Gastrocnemius medialis (tissue), 4 donors: Measurements from ENCODE around the gene PHF1. TPM values are rescaled to one million over a fixed set of nuclear protein-coding genes. Genes with fewer than 3 reads are reported as not detected.

Experiments used
- ATAC-seq, 2 donors: fragments of 150-250 bp; one replicate each; pipeline ENCODE4 v1.9.1; 2016
- DNase-seq, 2 donors: peaks; one replicate each; pipeline ENCODE4 v3.0.0-alpha.2; 2019
- H3K27ac ChIP-seq, 4 donors: fragments of 200-600 bp; sonication (generic); 1 replicate in 1 of 4; 2 replicates in 3 of 4; pipeline ENCODE4 v1.5.1; 2016 to 2018; ENCODE audit warnings: mild to moderate bottlenecking in 2 of 4, moderate library complexity in 1 of 4
- H3K27me3 ChIP-seq, 3 donors: fragments of 200-600 bp; sonication (generic) in 2 of 3; 1 replicate in 1 of 3; 2 replicates in 2 of 3; pipeline versions ENCODE4 v1.5.1 to v1.6.0; 2016 to 2019; ENCODE audit warnings: mild to moderate bottlenecking in 1 of 3, moderate library complexity in 1 of 3
- H3K36me3 ChIP-seq, 2 donors: fragments of 200-600 bp; sonication (generic) in 1 of 2; one replicate each; pipeline ENCODE4 v1.5.1; 2017 to 2018
- H3K4me1 ChIP-seq, 2 donors: fragments of 200-600 bp; sonication (generic) in 1 of 2; one replicate each; pipeline ENCODE4 v1.5.1; 2016 to 2017; ENCODE audit warnings: mild to moderate bottlenecking in 2 of 2
- H3K4me3 ChIP-seq, 4 donors: fragments of 200-600 bp; sonication (generic) in 3 of 4; 1 replicate in 1 of 4; 2 replicates in 3 of 4; pipeline ENCODE4 v1.5.1; 2016 to 2019; ENCODE audit warnings: mild to moderate bottlenecking in 2 of 4
- H3K9me3 ChIP-seq, 3 donors: fragments of 200-600 bp; sonication (generic) in 2 of 3; 1 replicate in 1 of 3; 2 replicates in 2 of 3; pipeline ENCODE4 v1.5.1; 2016 to 2019
- POLR2A ChIP-seq, 2 donors: fragments of 450-650 bp; IDR thresholded peaks; one replicate each; pipeline ENCODE4 v1.6.1; 2017; ENCODE audit warnings: antibody characterized with exemption in 2 of 2, mild to moderate bottlenecking in 2 of 2, moderate library complexity in 2 of 2
- in situ Hi-C, 4 donors: fragments of 200-750 bp; cut with MboI; loops; one replicate each; pipeline versions ENCODE4 v1.15.0 to v1.8.0; 2017; ENCODE audit warnings: low sequenced_read_pairs in 4 of 4
- intact Hi-C: fragments of 100-400 bp; cut with DNase I; formaldehyde crosslinking; loops from one replicate; pipeline ENCODE4 v1.15.1; 2023; ENCODE audit warnings: low total_unique reads
- total RNA-seq, 4 donors: library from RNA; depleted of rRNA; stranded (reverse); fragments of >200 nt; gene quantifications; one replicate each; pipeline versions ENCODE4 v1.1.0 to v1.2.3, GENCODE V29; 2016
- TF ChIP-seq, protein P1 (sequence below), 5 experiments: fragments of 450-650 bp in 3 of 5; fragments of 200-600 bp in 2 of 5; sonication (generic) in 2 of 5; IDR thresholded peaks in 4 of 5; conservative IDR thresholded peaks in 1 of 5; 1 replicate in 4 of 5; 2 replicates in 1 of 5; pipeline ENCODE4 v1.5.1; 2016 to 2019; ENCODE audit warnings: antibody characterized with exemption in 5 of 5, mild to moderate bottlenecking in 3 of 5, moderate library complexity in 3 of 5

The PHF1 gene
- total RNA-seq, 4 donors from 2014 or later: 53.5 to 65.8 (median 62.9) TPM

DNA sequence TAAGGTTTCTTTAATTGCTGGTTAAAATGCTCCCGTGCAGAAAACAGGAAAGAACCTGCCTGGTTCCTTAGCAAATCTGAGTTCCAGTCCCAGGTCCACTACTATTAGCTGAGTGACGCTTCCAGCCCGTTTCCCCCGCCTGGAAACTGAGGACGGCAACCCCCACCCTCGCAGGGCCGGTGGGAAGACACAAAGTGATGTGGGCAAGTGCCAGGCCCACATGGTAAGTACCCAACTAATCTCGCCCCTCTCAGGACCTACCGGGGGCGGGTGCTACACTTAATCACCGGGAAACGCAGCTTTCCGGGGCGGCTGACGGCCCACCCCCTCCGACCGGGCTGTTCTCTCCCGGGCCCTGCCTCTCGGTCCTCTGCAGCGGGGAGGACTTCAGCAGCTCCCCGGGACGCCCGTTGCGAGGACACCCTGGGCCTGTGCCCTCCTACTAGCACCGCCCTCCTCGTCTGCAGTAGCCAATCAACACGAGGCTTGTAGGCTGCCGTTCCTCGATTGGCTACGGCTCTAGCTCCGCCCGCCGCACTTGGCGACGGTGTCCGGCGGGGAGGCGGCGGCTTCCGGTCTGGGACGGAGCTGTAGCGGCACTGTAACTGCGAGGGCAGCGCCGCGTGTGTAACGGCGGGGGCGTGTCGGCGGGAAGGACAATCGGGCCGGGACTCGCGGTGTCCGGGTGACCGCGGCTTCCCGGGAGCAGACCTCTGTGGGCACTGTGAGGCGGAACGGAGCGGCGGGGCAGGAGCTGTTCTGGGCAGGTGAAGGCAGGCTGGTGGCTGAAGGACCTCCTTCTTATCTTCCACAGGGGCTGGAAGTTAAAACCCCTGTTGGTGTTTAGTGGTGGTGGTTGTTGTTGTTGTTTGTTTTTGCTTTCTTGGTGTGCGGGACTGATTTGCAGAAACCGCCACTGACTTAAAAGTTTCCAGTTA lies 43.5 kb downstream of the PHF1 start, which contains the start of gene ZBTB9:
Gene ZBTB9 (plus strand): TSS at position 568 of the 938 bp plus-strand sequence. CDS start 525 bp downstream, outside the sequence.
- Histone ChIP-seq H3K9me3 (no peaks in the 10 kb centered on the region), H3K36me3 (peaks cover 0 to 16% of the 10 kb centered on the region in 2 donors), H3K27me3 (no peaks in the 10 kb centered on the region), H3K4me3 (peak within 1 kb of the TSS; percentile 70 to 87 (median 86)), H3K4me1 (peaks cover 10 to 18% of the 10 kb centered on the region in 2 donors), H3K27ac (peak within 1 kb of the TSS; percentile 80 to 87 (median 84))
- intact Hi-C loops (loop anchor here (1.0 to 10.0 kb wide), 2 partner anchors 63 to 121 kb away; partner anchors contain the start of gene KIFC1), in situ Hi-C loops (no loop called here)
- peak; percentile 99 for ATAC-seq
- peak; percentile 97 for DNase-seq
- TF ChIP-seq POLR2A (IDR thresholded peaks at IDR 0.05): peak; percentile 69 to 86
- TF ChIP-seq, protein P1, sequence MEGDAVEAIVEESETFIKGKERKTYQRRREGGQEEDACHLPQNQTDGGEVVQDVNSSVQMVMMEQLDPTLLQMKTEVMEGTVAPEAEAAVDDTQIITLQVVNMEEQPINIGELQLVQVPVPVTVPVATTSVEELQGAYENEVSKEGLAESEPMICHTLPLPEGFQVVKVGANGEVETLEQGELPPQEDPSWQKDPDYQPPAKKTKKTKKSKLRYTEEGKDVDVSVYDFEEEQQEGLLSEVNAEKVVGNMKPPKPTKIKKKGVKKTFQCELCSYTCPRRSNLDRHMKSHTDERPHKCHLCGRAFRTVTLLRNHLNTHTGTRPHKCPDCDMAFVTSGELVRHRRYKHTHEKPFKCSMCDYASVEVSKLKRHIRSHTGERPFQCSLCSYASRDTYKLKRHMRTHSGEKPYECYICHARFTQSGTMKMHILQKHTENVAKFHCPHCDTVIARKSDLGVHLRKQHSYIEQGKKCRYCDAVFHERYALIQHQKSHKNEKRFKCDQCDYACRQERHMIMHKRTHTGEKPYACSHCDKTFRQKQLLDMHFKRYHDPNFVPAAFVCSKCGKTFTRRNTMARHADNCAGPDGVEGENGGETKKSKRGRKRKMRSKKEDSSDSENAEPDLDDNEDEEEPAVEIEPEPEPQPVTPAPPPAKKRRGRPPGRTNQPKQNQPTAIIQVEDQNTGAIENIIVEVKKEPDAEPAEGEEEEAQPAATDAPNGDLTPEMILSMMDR (IDR thresholded peaks at IDR 0.05 in 4 of 5, conservative IDR thresholded peaks at IDR 0.05 in 1 of 5): peak in 1 of 5 experiments; percentile 8

DNA sequence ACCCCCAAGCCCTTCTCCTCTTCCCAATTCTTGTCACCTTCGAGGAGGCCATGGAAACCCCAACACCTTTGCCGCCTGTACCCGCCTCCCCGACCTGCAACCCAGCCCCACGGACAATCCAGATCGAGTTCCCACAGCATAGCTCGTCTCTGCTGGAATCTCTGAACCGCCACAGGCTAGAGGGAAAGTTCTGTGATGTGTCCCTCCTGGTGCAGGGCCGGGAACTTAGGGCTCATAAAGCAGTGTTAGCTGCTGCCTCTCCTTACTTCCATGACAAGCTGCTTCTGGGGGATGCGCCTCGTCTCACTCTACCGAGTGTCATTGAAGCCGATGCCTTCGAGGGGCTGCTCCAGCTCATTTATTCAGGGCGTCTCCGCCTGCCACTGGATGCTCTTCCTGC lies 44.2 kb downstream of the PHF1 start:
- no peak for DNase-seq
- H3K4me1 ChIP-seq: peaks cover 10 to 18% of the 10 kb centered on the region in 2 donors
- in situ Hi-C loops: no loop called here

DNA sequence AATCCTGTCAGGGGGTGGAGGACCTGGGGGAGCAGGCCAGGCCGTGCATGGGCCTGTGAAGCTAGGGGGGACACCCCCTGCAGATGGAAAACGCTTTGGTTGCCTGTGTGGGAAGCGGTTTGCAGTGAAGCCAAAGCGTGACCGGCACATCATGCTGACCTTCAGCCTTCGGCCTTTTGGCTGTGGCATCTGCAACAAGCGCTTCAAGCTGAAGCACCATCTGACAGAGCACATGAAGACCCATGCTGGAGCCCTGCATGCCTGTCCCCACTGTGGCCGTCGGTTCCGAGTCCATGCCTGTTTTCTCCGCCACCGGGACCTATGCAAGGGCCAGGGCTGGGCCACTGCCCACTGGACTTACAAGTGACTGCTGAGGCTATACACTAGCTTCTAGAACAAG lies 45.3 kb downstream of the PHF1 start:
- no peak for ATAC-seq
- in situ Hi-C loops (no loop called here), intact Hi-C loops (loop anchor here (10.0 kb wide), 1 partner anchor 119 kb away; no protein-coding TSS in a partner anchor)
- Histone ChIP-seq H3K4me3 (no peak overlapping the region), H3K27me3 (no peaks in the 10 kb centered on the region), H3K9me3 (no peaks in the 10 kb centered on the region), H3K4me1 (peaks cover 10 to 18% of the 10 kb centered on the region in 2 donors), H3K36me3 (peaks cover 0 to 16% of the 10 kb centered on the region in 2 donors), H3K27ac (no peak overlapping the region)
- no peak for TF ChIP-seq POLR2A (IDR thresholded peaks at IDR 0.05)
- TF ChIP-seq, protein P1 (IDR thresholded peaks at IDR 0.05 in 4 of 5, conservative IDR thresholded peaks at IDR 0.05 in 1 of 5): no peak
- DNase-seq: no peak

More for the DNA sequence above, 44.2 kb downstream of the PHF1 start:
- Histone ChIP-seq H3K27me3 (no peaks in the 10 kb centered on the region), H3K36me3 (peaks cover 0 to 16% of the 10 kb centered on the region in 2 donors), H3K9me3 (no peaks in the 10 kb centered on the region), H3K27ac (peak overlapping the region; percentile 80 to 87 (median 84)), H3K4me3 (peak overlapping the region; percentile 70 to 87 (median 86))
- no peak for ATAC-seq
- intact Hi-C loops: loop anchor here (10.0 kb wide), 1 partner anchor 120 kb away; no protein-coding TSS in a partner anchor
- TF ChIP-seq, protein P1 (IDR thresholded peaks at IDR 0.05 in 4 of 5, conservative IDR thresholded peaks at IDR 0.05 in 1 of 5): no peak
- TF ChIP-seq POLR2A (IDR thresholded peaks at IDR 0.05): no peak

DNA sequence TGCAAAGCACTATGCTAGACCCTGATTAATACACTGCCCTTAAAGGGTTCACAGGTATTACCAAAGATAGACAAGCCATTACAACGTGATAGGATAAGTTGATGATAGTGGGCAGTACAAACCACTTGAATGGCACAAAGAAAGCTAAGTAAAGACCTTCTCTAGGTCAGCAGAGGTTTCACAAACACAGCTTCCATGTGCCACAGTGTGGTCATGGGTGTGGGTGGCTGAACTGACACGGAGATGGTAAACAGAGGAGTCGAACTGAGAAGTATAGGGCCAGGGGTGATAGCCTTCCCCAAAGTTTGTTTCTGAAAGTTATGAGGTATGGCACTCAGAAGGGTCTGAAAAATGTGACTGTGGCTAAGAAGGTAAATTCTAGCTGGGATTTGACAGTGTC lies 47.9 kb downstream of the PHF1 start:
- Histone ChIP-seq H3K4me3 (no peak overlapping the region), H3K36me3 (peaks cover 0 to 16% of the 10 kb centered on the region in 2 donors), H3K27me3 (no peaks in the 10 kb centered on the region), H3K4me1 (peaks cover 7 to 11% of the 10 kb centered on the region in 2 donors), H3K9me3 (no peaks in the 10 kb centered on the region), H3K27ac (no peak overlapping the region)
- no peak for TF ChIP-seq POLR2A (IDR thresholded peaks at IDR 0.05)
- TF ChIP-seq, protein P1 (IDR thresholded peaks at IDR 0.05 in 4 of 5, conservative IDR thresholded peaks at IDR 0.05 in 1 of 5): no peak
- no peak for ATAC-seq
- intact Hi-C loops (loop anchor here (10.0 kb wide), 1 partner anchor 116 kb away; no protein-coding TSS in a partner anchor), in situ Hi-C loops (no loop called here)
- DNase-seq: no peak
